Sigmoid colon (tissue), 7 donors: ENCODE results near the gene MOGAT3. TPM values are rescaled to one million over a fixed set of nuclear protein-coding genes. Genes with fewer than 3 reads are reported as not detected.

Experiments used
- DNase-seq: peaks from one replicate; pipeline ENCODE4 v3.0.0-alpha.2; 2019
- H3K27ac ChIP-seq, 4 donors: fragments of 200-600 bp; sonication (generic); one replicate each; pipeline ENCODE4 v1.5.1; 2016 to 2019; ENCODE audit warnings: mild to moderate bottlenecking in 1 of 4
- H3K27me3 ChIP-seq, 3 donors: fragments of 200-600 bp; sonication (generic); one replicate each; pipeline ENCODE4 v1.5.1; 2019; ENCODE audit warnings: mild to moderate bottlenecking in 1 of 3
- H3K36me3 ChIP-seq, 4 donors: fragments of 200-600 bp; sonication (generic); one replicate each; pipeline ENCODE4 v1.5.1; 2016 to 2019
- H3K4me1 ChIP-seq, 4 donors: fragments of 200-600 bp; sonication (generic); one replicate each; pipeline ENCODE4 v1.5.1; 2017 to 2019
- H3K4me3 ChIP-seq, 4 donors: fragments of 200-600 bp; sonication (generic); one replicate each; pipeline ENCODE4 v1.5.1; 2017 to 2019; ENCODE audit warnings: mild to moderate bottlenecking in 2 of 4, moderate library complexity in 1 of 4
- H3K9me3 ChIP-seq, 4 donors: fragments of 200-600 bp in 3 of 4; sonication (generic) in 3 of 4; one replicate each; pipeline versions ENCODE4 v1.5.1 to v1.6.1; 2013 to 2019
- EP300 ChIP-seq, 4 donors: sonication (generic); formaldehyde crosslinking; IDR thresholded peaks; one replicate each; pipeline ENCODE4 v1.6.1; 2017; ENCODE audit warnings: antibody characterized with exemption in 4 of 4
- POLR2A ChIP-seq, 2 donors: fragments of 450-650 bp; IDR thresholded peaks; one replicate each; pipeline ENCODE4 v1.6.1; 2016; ENCODE audit warnings: antibody characterized with exemption in 2 of 2, mild to moderate bottlenecking in 2 of 2, moderate library complexity in 2 of 2
- POLR2AphosphoS5 ChIP-seq, 4 donors: sonication (generic); formaldehyde crosslinking; IDR thresholded peaks; one replicate each; pipeline ENCODE4 v1.6.1; 2017; ENCODE audit warnings: antibody characterized with exemption in 4 of 4
- WGBS, 2 donors: extraction: QIAGEN DNeasy Blood & Tissue Kit; methylation state at CpG; one replicate each; pipeline ENCODE4 v1.1.7; 2013; 5-methylcytosine and 5-hydroxymethylcytosine counted together
- intact Hi-C: fragments of 100-400 bp; cut with DNase I; formaldehyde crosslinking; loops from one replicate; pipeline ENCODE4 v1.15.1; 2023
- polyA plus RNA-seq, 3 donors: library from polyadenylated mRNA; stranded (reverse); fragments of 200-250 nt; gene quantifications; one replicate each; pipeline ENCODE4 v1.2.3, GENCODE V29; 2013
- total RNA-seq, 4 donors: library from RNA; depleted of rRNA; stranded (reverse); fragments of >200 nt; gene quantifications; one replicate each; pipeline ENCODE4 v1.1.0, GENCODE V29; 2016
- TF ChIP-seq, protein P1 (sequence below), 4 experiments: fragments of 450-650 bp in 3 of 4; fragments of 200-600 bp in 1 of 4; IDR thresholded peaks; one replicate each; pipeline ENCODE4 v1.5.1; 2016 to 2019; ENCODE audit warnings: antibody characterized with exemption in 4 of 4, mild to moderate bottlenecking in 3 of 4, moderate library complexity in 2 of 4
- donor health status: healthy with polysubstance abuse.
- donor health status: Bipolar disorder and iron deficiency.
- donor health status: healthy.

The MOGAT3 gene
- total and polyA plus RNA-seq, 7 donors, result 3.6 to 27.2 (median 3.7) TPM; not detected in 4

DNA sequence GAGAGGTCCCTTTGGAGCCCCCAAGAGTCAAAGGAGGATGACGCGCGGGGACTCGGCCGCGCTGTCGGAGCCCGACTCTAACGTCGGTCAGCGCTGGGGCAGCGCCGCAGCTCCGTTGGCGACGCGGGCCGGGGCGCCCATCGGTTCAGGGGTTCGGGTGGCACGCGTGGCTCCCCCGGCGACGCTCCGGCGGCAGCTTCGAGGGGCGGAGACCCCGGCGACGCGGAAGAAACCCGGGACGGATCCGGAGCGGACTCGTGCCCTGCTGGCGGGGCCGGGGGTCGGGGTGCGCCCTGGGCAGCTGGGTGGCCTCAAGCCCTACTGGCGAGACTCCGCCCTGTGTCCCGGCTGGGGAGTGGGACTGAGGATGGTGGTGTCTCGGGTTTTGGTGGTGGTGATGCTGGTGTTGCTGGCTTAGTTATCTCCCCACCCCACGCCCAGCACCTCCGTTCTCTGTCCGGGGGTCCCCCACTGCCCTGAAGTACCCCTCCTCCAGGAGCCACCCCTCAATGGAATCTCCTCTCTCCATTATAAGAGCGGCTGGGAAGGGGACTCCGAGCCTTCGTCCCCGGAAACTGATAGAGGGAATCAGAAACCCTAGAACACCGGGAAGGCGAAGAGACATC, 20.6 kb downstream of the MOGAT3 start, which contains the start of gene NAT16:
NAT16 (minus strand) TSS at position 164 of the 626 bp plus-strand sequence. CDS start 5,486 bp downstream, outside the sequence.
- Histone ChIP-seq H3K4me1 (peaks cover 0 to 17% (median 15%) of the 10 kb centered on the region in 4 donors), H3K4me3 (no peak within 1 kb of the TSS), H3K27ac (no peak within 1 kb of the TSS), H3K9me3 (no peaks in the 10 kb centered on the region), H3K27me3 (peaks cover 32 to 94% (median 86%) of the 10 kb centered on the region in 3 donors), H3K36me3 (no peaks in the 10 kb centered on the region)
- intact Hi-C loops, result no loop called here
- no peak for DNase-seq
- 5% methylated on average over 56 of the region's 56 CpGs for WGBS, 2 donors
- TF ChIP-seq, protein P1, sequence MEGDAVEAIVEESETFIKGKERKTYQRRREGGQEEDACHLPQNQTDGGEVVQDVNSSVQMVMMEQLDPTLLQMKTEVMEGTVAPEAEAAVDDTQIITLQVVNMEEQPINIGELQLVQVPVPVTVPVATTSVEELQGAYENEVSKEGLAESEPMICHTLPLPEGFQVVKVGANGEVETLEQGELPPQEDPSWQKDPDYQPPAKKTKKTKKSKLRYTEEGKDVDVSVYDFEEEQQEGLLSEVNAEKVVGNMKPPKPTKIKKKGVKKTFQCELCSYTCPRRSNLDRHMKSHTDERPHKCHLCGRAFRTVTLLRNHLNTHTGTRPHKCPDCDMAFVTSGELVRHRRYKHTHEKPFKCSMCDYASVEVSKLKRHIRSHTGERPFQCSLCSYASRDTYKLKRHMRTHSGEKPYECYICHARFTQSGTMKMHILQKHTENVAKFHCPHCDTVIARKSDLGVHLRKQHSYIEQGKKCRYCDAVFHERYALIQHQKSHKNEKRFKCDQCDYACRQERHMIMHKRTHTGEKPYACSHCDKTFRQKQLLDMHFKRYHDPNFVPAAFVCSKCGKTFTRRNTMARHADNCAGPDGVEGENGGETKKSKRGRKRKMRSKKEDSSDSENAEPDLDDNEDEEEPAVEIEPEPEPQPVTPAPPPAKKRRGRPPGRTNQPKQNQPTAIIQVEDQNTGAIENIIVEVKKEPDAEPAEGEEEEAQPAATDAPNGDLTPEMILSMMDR (IDR thresholded peaks at IDR 0.05), result no peak
- no peak for TF ChIP-seq POLR2AphosphoS5 (IDR thresholded peaks at IDR 0.05)
- no peak for TF ChIP-seq POLR2A (IDR thresholded peaks at IDR 0.05)
- TF ChIP-seq EP300 (IDR thresholded peaks at IDR 0.05), result no peak

DNA sequence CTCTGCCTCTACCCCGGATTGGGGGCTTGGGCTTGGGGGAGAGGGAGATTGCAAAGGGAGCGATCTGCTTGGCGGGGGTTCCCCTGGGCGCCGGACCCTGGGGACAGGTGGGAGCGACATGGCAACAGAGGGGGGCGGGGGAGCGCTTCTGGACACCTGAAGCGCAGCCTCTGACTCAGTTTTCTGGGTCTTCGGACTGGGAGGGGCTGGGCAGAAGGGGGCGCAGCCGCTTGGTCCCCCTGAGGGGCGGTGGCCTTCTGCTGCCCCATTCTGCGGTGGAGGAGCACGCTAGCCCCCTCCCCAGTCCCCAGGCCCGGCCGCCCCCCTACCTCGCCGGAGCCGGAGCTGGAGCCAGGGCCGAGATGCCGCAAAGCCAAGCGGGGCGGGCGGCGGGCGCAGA, 21.1 kb downstream of the MOGAT3 start:
- no peak overlapping the region for H3K4me3 ChIP-seq
- no peak for DNase-seq
- intact Hi-C loops, result no loop called here
- no peaks in the 10 kb centered on the region for H3K9me3 ChIP-seq
- peaks cover 0 to 17% (median 15%) of the 10 kb centered on the region in 4 donors for H3K4me1 ChIP-seq
- TF ChIP-seq POLR2AphosphoS5 (IDR thresholded peaks at IDR 0.05) (no peak), EP300 (IDR thresholded peaks at IDR 0.05) (no peak), POLR2A (IDR thresholded peaks at IDR 0.05) (no peak)
- TF ChIP-seq, protein P1 (IDR thresholded peaks at IDR 0.05), result no peak
- 3 to 6% methylated on average over 27 of the region's 27 CpGs for WGBS, 2 donors
- no peak overlapping the region for H3K27ac ChIP-seq
- peaks cover 36 to 99% (median 91%) of the 10 kb centered on the region in 3 donors for H3K27me3 ChIP-seq
- no peaks in the 10 kb centered on the region for H3K36me3 ChIP-seq

DNA sequence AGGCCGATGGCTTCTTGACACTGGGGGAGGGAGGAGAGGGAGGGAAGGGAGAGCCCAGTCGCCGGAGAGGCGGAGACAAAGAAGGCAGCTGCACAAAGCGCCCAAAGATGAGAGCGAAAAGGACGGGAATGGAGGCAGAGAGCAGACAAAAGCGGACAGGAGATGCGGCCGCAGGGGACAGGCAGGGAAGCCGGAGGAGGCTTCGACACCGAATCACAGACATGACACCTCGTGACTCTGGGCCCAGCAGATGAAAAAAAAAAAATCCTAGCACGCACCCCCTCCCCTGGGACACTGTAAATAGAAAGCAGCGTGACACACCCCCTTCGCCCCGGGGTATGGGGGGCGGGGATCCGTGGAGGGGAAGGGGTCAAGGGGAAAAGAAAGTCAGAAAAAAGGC, 21.7 kb downstream of the MOGAT3 start:
- WGBS, 2 donors, result 2% methylated on average over 20 of the region's 20 CpGs

DNA sequence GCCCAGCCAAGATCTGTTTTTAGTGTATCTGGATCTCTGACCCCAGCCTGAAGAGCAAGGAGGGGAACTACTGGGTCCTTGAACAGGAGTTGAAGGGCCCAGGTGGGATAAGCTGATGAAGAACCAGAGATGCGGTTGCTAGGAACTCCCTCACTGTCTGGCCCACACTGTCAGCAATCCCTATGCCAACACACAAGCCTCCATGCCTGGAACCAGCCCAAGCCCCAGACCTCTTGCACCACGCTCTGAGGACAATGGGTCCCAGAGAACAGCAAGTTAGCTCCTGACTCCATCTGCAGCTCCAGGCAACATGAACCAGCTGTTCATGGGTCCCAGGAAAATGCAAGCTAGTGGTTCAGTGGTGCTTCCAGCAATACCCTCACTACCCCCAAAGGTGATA, 23.2 kb downstream of the MOGAT3 start:
- no peak for TF ChIP-seq EP300 (IDR thresholded peaks at IDR 0.05)
- TF ChIP-seq POLR2A (IDR thresholded peaks at IDR 0.05), result no peak
- TF ChIP-seq POLR2AphosphoS5 (IDR thresholded peaks at IDR 0.05), result no peak
- TF ChIP-seq, protein P1 (IDR thresholded peaks at IDR 0.05), result no peak
- no peak overlapping the region for H3K27ac ChIP-seq
- peaks cover 57 to 100% (median 96%) of the 10 kb centered on the region in 3 donors for H3K27me3 ChIP-seq
- H3K36me3 ChIP-seq, result no peaks in the 10 kb centered on the region
- no peaks in the 10 kb centered on the region for H3K9me3 ChIP-seq
- DNase-seq, result no peak
- 79 to 81% methylated on average over 2 of the region's 2 CpGs for WGBS, 2 donors
- H3K4me1 ChIP-seq, result peaks cover 0 to 35% (median 27%) of the 10 kb centered on the region in 4 donors
- H3K4me3 ChIP-seq, result no peak overlapping the region
- intact Hi-C loops, result no loop called here

More for the DNA sequence above, 21.7 kb downstream of the MOGAT3 start:
- peaks cover 0 to 20% (median 17%) of the 10 kb centered on the region in 4 donors for H3K4me1 ChIP-seq
- TF ChIP-seq POLR2A (IDR thresholded peaks at IDR 0.05) (no peak), EP300 (IDR thresholded peaks at IDR 0.05) (no peak), POLR2AphosphoS5 (IDR thresholded peaks at IDR 0.05) (no peak)
- TF ChIP-seq, protein P1 (IDR thresholded peaks at IDR 0.05), result no peak
- no peak overlapping the region for H3K4me3 ChIP-seq
- H3K9me3 ChIP-seq, result no peaks in the 10 kb centered on the region
- H3K27ac ChIP-seq, result no peak overlapping the region
- H3K36me3 ChIP-seq, result no peaks in the 10 kb centered on the region
- intact Hi-C loops, result no loop called here
- no peak for DNase-seq
- H3K27me3 ChIP-seq, result peaks cover 42 to 99% (median 93%) of the 10 kb centered on the region in 3 donors
